IMR-90 (cell line): ENCODE data around the gene SLC49A4.

Source experiments
- CTCF ChIP-seq: conservative IDR thresholded peaks from 2 replicates; pipeline ENCODE4 v1.5.1; 2012; ENCODE audit warnings: mild to moderate bottlenecking, low read depth, low read length, improper control_type of control experiment
- POLR2A ChIP-seq: IDR thresholded peaks from 2 replicates; pipeline ENCODE4 v1.6.1; 2012; ENCODE audit warnings: mild to moderate bottlenecking, low read depth, low read length

- TF ChIP-seq CTCF, result no peak
- no peak for TF ChIP-seq POLR2A
These were observed 121.7 kb downstream of the SLC49A4 start for GRCh38 chr3:122916580-122916979.
